Raji (cell line): ENCODE data around the gene PHF19.

Experiments used
- POLR2A ChIP-seq: IDR thresholded peaks from 2 replicates; pipeline ENCODE4 v1.6.1; 2011; ENCODE audit warnings: low read depth, low read length, control low read depth; ENCODE audit not compliant: insufficient read depth

The PHF19 gene

DNA sequence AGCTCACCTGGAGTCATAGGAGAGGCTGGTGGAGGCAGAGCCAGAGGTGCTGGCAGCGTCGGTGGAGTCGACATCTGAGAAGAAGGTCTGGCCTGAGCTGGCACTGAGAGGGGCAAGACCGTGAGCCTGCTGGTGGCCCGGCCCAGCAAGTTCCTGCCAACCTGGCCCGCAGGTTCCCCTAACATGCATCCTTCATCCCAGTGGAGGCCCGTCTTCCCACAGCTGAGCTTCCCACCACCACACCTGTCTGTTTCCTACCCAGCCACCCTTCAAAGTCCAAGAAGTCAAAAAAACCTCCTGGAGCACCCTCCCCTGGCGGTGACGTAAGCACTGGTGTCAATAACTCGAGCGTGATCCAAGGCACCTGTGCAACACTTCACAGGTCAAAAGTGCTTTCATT lies 16.9 kb downstream of the PHF19 start:
- TF ChIP-seq POLR2A = no peak

DNA sequence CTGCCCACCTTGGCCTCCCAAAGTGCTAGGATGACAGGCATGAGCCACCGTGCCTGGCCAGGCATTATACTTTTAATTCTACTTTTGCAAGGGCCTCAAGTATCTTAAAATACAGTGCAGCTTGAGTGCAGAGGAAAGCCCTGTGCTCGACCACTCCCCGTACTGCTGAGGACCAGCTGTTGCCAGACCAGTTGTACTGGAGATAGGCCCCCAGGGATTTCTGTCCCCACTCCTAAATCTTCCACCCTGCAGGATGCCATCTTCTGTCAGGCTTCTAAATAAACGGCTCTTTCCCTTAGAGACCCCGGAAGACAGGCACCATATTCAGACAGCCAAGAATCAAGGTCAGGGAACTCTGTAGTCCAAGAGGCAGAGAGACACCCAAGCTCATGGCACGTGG lies 17.6 kb downstream of the PHF19 start:
- TF ChIP-seq POLR2A = no peak

DNA sequence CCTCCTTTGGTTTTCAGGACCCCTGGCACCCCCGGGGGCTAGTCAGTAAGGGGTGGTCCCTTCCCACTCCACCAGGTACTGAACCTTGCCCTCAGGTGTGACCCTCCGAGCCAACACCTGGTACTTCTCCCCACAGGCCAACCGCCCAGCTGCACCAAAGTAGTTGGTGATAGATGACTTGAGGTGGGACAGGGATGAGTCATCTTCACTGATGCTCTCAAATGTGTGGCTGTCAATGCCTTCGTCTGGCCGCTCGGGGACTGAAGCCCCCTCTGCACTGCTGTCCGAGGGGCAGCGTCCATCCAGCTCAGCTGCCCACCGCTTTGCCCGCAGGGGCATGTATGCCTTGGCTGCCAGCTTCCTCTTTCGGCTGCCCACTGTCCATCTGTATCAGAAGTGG lies 19.1 kb downstream of the PHF19 start:
- TF ChIP-seq POLR2A = no peak

DNA sequence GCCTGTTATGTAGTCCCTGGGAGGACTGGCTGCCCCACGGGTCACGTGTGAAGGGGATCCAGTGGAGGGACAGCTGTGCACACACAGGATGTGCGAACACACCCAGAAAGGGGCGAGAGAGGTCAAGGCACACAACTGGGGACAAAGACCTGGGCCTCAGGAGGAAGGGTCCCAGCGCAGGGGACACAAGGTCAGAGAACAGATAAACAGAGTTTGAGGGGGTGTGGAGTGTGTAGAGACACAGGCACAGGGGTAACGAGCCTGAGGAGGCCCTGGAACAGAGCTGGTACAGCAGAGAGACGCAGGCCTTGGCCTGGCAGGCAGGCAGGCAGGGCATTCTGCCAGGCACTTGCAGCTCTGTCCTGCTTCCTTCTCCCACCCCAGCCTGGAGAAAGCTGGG lies 19.5 kb downstream of the PHF19 start:
- no peak for TF ChIP-seq POLR2A

DNA sequence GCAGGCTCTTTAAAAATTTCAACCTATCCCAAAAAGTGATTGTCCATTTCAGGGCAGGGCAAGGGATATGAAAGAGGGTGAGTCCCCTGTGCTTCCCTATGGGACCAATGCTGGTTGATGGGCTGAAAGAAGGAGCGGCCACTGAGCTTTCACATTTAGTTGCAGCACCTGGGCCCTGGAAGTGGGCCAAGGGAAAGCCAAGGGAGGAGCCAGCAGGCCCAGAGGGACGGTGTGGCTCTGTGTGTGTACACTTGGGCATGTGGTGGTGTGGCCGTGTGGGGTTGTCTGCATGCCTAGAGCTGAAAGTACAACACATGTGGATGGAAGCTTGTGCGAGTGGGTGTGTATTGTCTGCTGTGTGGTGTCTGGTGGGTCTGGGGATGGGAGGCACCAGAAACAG lies 20.3 kb downstream of the PHF19 start:
- TF ChIP-seq POLR2A = no peak

DNA sequence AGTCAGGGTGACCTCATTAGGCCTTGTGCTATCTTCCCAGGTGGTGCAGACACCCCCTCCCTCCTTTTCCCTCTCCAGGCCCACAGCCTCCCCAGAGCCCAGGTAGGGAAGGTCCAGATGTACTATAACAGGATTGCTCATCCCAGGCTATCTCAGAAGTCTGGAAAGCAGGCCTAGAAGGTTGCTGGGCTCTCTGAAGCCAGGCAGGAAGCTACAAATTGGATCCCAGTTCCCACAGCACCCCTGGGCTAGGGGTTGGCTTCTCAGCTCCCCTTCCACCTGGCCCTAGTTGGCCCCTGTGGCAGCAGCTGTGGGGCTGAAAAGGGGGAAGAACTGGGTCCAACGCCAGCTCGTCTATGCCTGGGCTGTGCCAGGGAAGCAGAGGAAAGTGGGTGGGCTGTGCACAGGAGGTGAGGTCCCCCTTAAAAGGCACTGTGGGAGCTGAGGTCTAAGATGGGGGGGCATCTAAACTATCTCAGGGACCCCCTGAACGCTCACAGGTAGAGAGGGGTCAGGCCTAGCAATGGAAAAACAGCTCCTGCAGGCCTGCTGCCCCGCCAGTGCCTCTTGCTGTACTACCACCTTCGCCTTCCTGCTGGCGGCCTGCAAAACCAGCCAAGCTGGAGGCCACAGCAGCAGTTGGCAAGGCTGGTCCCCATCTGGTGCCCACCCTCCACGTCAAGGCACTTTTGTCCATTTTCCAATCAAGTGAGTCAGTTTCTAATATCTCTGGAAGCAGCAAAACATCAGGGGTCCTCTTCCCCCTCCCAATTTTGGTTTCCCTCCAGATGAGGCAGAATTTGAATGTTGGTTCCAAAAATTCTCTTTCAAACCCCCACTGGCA lies 20.9 kb downstream of the PHF19 start:
- no peak for TF ChIP-seq POLR2A

DNA sequence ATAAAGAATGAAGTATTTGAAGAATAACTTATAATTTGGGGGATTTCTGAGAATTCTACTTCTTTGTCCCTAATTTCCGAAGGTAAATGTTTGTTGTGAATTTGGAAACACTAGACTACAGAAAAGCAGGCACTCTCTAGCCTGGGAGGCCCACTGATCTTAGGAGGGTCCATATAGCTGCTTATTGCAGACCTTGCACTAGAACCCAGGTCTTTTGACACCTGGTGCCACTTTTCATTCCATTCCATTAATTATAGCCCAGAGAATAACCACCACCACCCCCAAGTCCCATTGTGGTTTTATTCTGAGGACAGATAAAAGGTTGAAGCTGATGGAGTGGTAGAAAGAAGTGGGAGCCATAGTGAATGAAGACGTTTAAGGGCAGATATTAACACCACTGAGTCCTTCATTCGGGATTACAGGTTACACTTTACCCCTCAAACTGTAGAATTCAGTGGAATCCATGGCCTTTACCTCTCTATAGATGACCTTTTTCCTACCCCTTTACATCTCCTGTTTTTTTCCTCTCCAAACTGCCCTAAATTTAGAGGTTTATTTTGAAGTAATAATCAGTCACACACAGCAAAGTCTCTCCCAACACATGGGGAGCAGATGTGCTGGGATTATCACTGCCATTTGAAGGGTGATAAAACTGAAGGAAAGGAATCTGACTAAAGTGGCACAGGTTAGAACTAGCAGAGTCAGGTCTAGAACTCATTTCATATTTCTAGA lies 22.2 kb downstream of the PHF19 start:
- TF ChIP-seq POLR2A = no peak

DNA sequence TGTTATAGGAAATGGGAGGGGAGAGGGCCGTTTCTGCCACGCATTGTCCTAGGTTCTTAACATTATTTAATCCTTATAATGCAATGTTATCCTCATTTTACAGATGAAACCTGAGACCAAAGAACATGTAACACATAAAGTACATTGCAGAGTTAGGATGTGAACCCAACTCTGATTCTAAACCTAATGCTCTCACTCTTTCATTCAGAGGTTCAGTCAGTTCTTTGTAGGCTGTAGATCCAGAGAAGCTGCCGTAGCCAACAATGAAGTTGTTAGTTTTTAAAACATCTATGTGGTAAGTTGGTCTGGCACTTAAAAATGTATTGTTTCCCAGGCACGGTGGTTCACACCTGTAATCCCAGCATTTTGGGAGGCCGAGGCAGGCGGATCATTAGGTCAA lies 23.8 kb downstream of the PHF19 start:
- no peak for TF ChIP-seq POLR2A

DNA sequence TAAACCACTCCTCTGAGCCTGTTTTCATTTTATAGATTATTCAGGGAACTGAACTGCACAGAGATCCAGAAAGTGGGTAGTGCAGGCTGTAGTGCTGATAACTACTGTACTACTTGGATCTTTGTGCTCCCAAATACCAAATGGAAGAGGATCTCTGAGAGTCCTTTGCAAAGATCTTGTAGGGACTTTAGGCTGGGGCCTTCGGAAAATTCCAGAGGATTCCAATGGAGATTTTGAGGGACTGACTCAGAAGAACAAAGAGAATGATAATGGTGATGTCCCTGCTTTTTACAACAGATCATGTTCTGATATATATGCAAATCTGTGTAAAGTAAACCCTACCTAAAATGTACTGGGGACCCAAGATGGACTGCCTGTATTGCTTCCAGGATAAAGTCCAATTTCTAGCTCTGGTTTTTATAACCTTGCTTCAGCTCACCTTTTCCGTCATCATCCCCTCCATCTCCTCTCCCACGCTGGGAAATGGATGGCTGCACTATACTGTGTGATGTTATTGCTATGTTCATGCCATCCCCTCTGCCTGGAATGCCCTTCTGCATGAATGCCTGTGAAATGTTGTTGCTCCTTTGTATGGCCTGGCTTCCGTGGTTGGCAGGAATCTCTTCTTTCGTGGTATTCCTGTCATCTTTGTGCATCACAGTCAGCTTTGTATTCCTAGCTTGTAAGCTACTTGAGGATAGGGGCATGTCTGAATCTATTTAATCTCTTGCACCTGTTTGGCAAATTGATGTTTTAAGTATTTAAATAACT lies 24.6 kb downstream of the PHF19 start:
- TF ChIP-seq POLR2A = no peak

DNA sequence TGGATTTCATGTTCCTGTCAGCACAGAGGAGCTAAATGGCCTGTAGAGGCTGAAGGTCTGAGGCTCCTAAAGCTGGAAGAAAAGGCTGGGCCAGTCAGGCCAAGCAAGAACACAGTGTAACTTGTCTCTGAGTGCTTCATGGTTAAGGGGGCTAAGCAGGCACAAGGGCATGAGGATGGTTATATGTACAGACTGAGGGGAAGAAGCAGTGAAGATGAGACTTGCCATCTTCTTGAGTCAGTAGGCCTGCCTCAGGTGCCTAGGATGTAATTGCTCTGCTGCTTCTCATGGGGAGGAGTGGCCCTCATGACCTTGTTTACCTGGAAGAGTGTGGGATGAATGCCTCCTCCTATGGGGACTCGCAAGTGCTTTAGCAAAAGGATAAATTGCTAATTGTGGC lies 25.5 kb downstream of the PHF19 start:
- TF ChIP-seq POLR2A = no peak

DNA sequence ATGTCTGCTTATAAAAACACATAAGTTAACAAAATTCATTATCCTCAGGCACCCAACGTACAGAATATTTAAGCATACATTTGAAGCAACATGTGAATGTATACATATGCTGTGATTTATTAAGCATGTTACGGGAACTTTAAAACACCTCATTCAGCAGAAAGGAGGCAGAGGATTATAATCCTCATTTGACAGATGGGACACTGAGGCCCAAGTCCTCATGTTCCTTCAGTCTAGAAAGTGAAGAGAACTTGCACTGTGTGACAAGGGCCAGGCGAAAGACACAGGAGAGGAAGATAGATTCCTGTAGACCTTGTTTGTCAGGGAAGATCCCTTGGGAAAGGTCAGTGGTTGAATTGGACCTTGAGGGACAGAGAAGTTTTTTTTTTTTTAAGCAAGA lies 26.7 kb downstream of the PHF19 start:
- TF ChIP-seq POLR2A = no peak

DNA sequence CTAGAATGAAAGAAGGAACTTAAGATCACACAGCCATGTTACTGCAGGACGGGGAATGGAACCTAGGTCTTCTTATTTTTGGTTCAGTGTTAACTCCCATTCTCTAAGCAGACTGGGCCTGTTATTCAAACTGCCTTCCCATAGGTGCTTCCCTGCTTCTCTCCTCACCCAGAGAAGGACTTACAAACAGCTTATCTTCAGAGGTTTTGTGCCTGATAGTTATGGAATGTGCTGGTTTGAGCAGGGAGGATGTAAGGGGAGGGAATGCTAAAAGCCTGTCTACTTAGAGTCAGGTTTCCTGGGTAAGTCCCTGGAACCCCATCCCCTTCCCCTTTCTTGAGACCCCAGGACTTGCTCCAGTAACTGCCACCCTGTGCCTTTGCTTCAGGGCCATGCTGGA lies 30.1 kb downstream of the PHF19 start:
- TF ChIP-seq POLR2A = no peak

DNA sequence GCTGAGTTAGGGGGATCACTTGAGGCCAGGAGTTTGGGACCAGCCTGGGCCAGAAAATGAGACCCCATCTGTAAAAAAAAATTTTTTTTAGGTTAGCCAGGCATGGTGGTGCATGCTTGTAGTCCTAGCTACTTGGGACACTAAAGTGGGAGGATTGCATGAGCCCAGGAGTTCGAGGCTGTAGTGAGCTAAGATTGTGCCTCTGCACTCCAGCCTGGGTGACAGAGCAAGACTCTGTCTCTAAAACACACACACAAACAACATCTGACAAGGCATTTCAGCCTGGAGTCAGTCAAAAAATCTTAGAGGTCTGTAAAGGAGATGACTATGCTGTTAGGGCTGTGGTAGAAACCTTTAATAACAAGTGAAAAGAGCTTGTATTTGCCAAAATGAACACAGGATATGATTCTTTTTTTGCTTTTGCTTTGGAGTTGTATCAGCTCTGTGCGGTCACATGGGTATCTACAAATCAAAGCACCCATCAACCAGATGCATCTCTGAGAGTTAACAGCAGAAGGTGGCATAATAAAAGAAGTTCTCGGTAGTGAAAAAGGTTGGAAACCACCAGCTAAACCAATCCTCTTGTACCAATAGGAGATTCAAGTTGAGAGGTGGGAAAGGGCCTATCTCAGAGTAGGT lies 30.6 kb downstream of the PHF19 start:
- no peak for TF ChIP-seq POLR2A

DNA sequence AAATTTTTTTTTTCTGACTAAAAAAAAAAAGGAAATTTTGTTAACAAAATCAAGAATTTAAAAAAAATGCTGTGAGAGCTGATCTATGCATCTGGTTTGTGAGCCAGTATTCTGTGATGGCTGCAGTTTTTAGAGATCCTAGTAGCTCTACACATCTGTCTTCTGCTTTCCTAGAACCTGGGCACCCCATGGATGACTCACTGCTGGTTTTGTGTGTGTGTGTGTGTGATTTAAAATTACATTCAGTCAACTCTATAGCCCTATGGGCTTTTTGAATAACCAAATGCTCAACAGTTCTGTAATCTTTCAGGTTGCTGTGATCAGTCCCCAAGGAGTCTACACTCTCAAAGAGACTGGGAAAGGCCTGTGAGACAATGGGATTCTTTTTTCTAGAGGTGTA lies 31.7 kb downstream of the PHF19 start:
- TF ChIP-seq POLR2A = no peak

DNA sequence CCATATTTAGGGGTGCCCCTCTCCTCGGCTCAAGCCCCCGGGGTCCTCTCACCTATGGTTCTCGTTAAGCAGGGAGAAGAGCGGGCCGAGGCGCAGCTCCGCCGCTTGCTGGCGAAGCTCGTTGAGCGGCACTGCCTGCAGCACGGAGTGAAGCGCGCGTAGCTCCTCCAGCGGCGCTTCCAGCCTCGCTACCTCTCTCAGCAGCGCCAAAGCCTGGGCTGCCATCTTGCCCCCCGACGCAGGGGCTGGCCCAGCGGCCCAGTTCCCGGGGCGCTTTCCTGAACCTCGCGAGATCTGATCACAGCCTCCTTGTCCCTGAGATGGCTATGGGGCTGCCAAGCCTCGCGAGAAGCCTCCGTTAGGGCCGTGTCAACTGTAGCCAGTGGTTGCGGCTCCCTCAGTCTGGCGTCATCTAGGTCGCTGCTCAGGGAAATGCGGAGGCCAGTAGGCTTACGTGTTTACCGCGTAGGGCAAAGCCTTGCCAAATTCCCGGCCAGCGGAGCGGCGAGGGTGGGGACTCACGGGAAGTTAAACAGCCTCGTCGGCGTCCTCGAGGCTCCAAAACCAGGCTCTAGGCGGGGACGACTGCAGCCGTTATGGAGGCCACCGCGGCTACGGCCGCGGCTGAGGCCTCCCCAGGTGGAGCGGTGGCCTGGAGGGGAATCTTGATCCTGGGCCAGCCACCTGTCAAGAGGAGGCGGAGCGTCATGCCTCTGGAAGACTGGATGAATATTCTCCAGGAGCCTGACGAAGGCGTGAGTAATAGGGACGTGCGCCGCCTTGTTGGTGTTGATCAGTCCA lies 34.1 kb downstream of the PHF19 start, which contains the start of gene PSMD5:
Gene PSMD5 (minus strand): TSS at position 238 of the 801 bp plus-strand sequence. CDS start 13 bp downstream, at position 225.
- TF ChIP-seq POLR2A = peak; percentile 96
